GM12891 (cell line): ENCODE data around the gene ETV6.

Experiments
- POLR2A ChIP-seq: IDR thresholded peaks from 2 replicates; pipeline ENCODE4 v1.6.1; 2011; ENCODE audit warnings: low read depth, low read length, control low read depth
- POLR2AphosphoS5 ChIP-seq: IDR thresholded peaks from 2 replicates; pipeline ENCODE4 v1.6.1; 2011; ENCODE audit warnings: low read depth, low read length, control low read depth

GRCh38 chr12:11888029-11888428 lies 238.6 kb downstream of the ETV6 start:
- no peak for TF ChIP-seq POLR2A
- TF ChIP-seq POLR2AphosphoS5: no peak
